Endodermal cell (in vitro differentiated cells): ENCODE results near the gene FARSB. TPM values are rescaled to one million over a fixed set of nuclear protein-coding genes. Genes with fewer than 3 reads are reported as not detected.

Experiments used
- DNase-seq: peaks from one replicate; pipeline ENCODE4 v3.0.0-alpha.2; 2017
- H3K27ac ChIP-seq: 2 replicates; pipeline ENCODE4 v1.5.1; 2013; ENCODE audit warnings: mild to moderate bottlenecking, low read depth, low read length, moderate library complexity
- H3K27me3 ChIP-seq: 2 replicates; pipeline ENCODE4 v1.6.1; 2013; ENCODE audit warnings: mild to moderate bottlenecking, low read length, moderate library complexity; ENCODE audit not compliant: insufficient read depth, control insufficient read depth, poor library complexity, severe bottlenecking
- H3K36me3 ChIP-seq: 2 replicates; pipeline ENCODE4 v1.7.0; 2013; ENCODE audit warnings: mild to moderate bottlenecking, low read length, moderate library complexity; ENCODE audit not compliant: control insufficient read depth, insufficient read depth
- H3K4me1 ChIP-seq: one replicate; pipeline ENCODE4 v1.7.0; 2013; ENCODE audit warnings: low read length; ENCODE audit not compliant: control insufficient read depth, insufficient read depth
- H3K4me3 ChIP-seq: 2 replicates; pipeline ENCODE4 v1.5.1; 2013; ENCODE audit warnings: mild to moderate bottlenecking, low read length, moderate library complexity
- H3K9ac ChIP-seq: 2 replicates; pipeline ENCODE4 v1.6.1; 2013; ENCODE audit warnings: mild to moderate bottlenecking, low read length, moderate library complexity; ENCODE audit not compliant: poor library complexity, severe bottlenecking; ENCODE audit errors: extremely low read depth
- H3K9me3 ChIP-seq: 2 replicates; pipeline ENCODE4 v1.6.1; 2013; ENCODE audit warnings: mild to moderate bottlenecking, low read length, moderate library complexity; ENCODE audit not compliant: control insufficient read depth
- H3K27ac Mint-ChIP-seq: 2 replicates; pipeline ENCODE4 v1.8.0; 2020; ENCODE audit warnings: mixed read lengths
- H3K27me3 Mint-ChIP-seq: 2 replicates; pipeline ENCODE4 v1.8.0; 2021; ENCODE audit warnings: mild to moderate bottlenecking, mixed read lengths; ENCODE audit not compliant: insufficient read depth
- H3K36me3 Mint-ChIP-seq: 2 replicates; pipeline ENCODE4 v1.8.0; 2020; ENCODE audit warnings: low read depth, mixed read lengths
- H3K4me1 Mint-ChIP-seq: 2 replicates; pipeline ENCODE4 v1.8.0; 2020; ENCODE audit warnings: mixed read lengths
- H3K4me3 Mint-ChIP-seq: 2 replicates; pipeline ENCODE4 v1.8.0; 2020; ENCODE audit warnings: mild to moderate bottlenecking, moderate library complexity, mixed read lengths
- H3K9me3 Mint-ChIP-seq: 2 replicates; pipeline ENCODE4 v1.8.0; 2020; ENCODE audit warnings: mild to moderate bottlenecking, mixed read lengths
- WGBS, 2 experiments: methylation state at CpG; one replicate each; pipeline versions ENCODE4 v1.1.5 to v1.1.7; 2013; ENCODE audit warnings: missing lambda C conversion rate in 2 of 2, mixed read lengths in 1 of 2; ENCODE audit not compliant: insufficient coverage in 1 of 2, insufficient read length in 1 of 2; 5-methylcytosine and 5-hydroxymethylcytosine counted together
- total RNA-seq, 2 donors: library from RNA; stranded (reverse); fragmentation: NEBNext Ultra II Directional in 1 of 2; extraction: Animal tissue kit (Norgen Biotek cat#: 25700) in 1 of 2; gene quantifications; 2 replicates in 1 of 2; 3 replicates in 1 of 2; pipeline ENCODE4 v1.2.1, GENCODE V29; 2021
- TF ChIP-seq, protein P1 (sequence below): fragments of 200-600 bp; sonication (generic); conservative IDR thresholded peaks from 2 replicates; pipeline ENCODE4 v1.5.0; 2021; ENCODE audit warnings: antibody characterized with exemption, mild to moderate bottlenecking

FARSB gene
- total RNA-seq, 2 donors from 2014 or later = 15.9 to 18.3 TPM

DNA sequence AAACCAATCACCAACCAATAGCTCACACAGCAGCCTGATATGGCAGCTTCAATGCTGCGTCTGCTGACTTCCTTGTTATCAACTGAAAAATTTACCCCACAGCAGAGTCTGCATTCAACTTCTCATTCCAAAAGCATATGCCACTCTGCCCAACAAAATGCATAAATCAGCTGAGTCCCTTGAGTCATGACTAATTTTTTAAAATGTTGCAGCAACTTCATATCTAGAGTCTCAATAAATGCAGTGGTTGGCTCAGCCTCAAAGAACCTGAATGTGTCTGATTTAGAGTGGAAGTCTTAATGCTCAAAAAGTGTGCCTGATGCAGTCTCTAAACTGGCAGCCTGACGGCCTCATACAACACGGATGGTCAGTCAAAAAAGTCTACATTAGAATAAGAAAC, 46.5 kb downstream of the FARSB start:
- TF ChIP-seq, protein P1, sequence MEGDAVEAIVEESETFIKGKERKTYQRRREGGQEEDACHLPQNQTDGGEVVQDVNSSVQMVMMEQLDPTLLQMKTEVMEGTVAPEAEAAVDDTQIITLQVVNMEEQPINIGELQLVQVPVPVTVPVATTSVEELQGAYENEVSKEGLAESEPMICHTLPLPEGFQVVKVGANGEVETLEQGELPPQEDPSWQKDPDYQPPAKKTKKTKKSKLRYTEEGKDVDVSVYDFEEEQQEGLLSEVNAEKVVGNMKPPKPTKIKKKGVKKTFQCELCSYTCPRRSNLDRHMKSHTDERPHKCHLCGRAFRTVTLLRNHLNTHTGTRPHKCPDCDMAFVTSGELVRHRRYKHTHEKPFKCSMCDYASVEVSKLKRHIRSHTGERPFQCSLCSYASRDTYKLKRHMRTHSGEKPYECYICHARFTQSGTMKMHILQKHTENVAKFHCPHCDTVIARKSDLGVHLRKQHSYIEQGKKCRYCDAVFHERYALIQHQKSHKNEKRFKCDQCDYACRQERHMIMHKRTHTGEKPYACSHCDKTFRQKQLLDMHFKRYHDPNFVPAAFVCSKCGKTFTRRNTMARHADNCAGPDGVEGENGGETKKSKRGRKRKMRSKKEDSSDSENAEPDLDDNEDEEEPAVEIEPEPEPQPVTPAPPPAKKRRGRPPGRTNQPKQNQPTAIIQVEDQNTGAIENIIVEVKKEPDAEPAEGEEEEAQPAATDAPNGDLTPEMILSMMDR = no peak
- Histone ChIP-seq H3K27ac (no peak overlapping the region), H3K4me1 (no peaks in the 10 kb centered on the region), H3K9me3 (no peaks in the 10 kb centered on the region), H3K27me3 (no peaks in the 10 kb centered on the region), H3K36me3 (peaks cover 33% of the 10 kb centered on the region), H3K4me3 (no peak overlapping the region), H3K9ac (no peak overlapping the region)
- 76 to 81% methylated on average over 3 of the region's 3 CpGs for WGBS, 2 experiments
- H3K36me3 Mint-ChIP-seq = peaks cover 17% of the 10 kb centered on the region
- H3K4me3 Mint-ChIP-seq = no peak overlapping the region
- no peaks in the 10 kb centered on the region for H3K4me1 Mint-ChIP-seq
- DNase-seq = no peak
- H3K27me3 Mint-ChIP-seq = no peaks in the 10 kb centered on the region
- H3K27ac Mint-ChIP-seq = no peak overlapping the region
- no peaks in the 10 kb centered on the region for H3K9me3 Mint-ChIP-seq

- Histone ChIP-seq H3K4me3 (no peak overlapping the region), H3K36me3 (peaks cover 28% of the 10 kb centered on the region)
Observed at GRCh38 chr2:222608081-222608480, 47.8 kb downstream of the FARSB start.

DNA sequence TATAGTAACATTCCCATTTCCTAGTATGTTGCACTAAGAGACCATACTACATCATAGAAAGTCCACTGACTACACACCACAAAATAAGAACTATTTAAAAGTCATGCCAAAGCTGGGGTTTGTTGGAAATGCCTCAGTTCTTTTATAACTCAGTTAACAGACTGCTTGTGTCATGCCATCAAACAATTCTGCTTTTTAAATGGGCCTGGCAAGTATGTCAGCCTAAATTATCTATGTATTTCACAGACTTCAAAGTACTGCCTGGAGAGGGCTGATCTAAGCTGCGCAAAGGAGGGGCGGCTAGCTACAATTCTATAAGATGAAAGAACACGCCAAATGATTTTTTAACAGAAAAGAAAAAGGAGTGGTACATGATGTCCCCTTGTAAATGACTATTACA, 49.6 kb downstream of the FARSB start:
- TF ChIP-seq, protein P1 = no peak
- H3K36me3 Mint-ChIP-seq = peaks cover 6% of the 10 kb centered on the region
- no peak overlapping the region for H3K9ac ChIP-seq
- no peaks in the 10 kb centered on the region for H3K27me3 ChIP-seq
- H3K4me1 Mint-ChIP-seq = no peaks in the 10 kb centered on the region
- H3K27me3 Mint-ChIP-seq = no peaks in the 10 kb centered on the region
- 91% methylated on average over 3 of the region's 3 CpGs; no CpG with 5 or more reads in 1 of the 2 experiments for whole genome bisulfite sequencing, 2 experiments
- no peak overlapping the region for H3K27ac Mint-ChIP-seq
- H3K36me3 ChIP-seq = peaks cover 20% of the 10 kb centered on the region
- H3K9me3 Mint-ChIP-seq = no peaks in the 10 kb centered on the region
- no peak for DNase-seq
- no peak overlapping the region for H3K4me3 ChIP-seq
- no peaks in the 10 kb centered on the region for H3K4me1 ChIP-seq
- H3K9me3 ChIP-seq = no peaks in the 10 kb centered on the region
- no peak overlapping the region for H3K4me3 Mint-ChIP-seq
- H3K27ac ChIP-seq = no peak overlapping the region

More at GRCh38 chr2:222608081-222608480, 47.8 kb downstream of the FARSB start:
- Histone ChIP-seq H3K9me3 (no peaks in the 10 kb centered on the region), H3K4me1 (no peaks in the 10 kb centered on the region), H3K27me3 (no peaks in the 10 kb centered on the region), H3K27ac (no peak overlapping the region), H3K9ac (no peak overlapping the region)
- H3K27ac Mint-ChIP-seq = no peak overlapping the region
- no peak overlapping the region for H3K4me3 Mint-ChIP-seq
- H3K27me3 Mint-ChIP-seq = no peaks in the 10 kb centered on the region
- no peaks in the 10 kb centered on the region for H3K4me1 Mint-ChIP-seq
- 73% methylated on average over 4 of the region's 4 CpGs; no CpG with 5 or more reads in 1 of the 2 experiments for WGBS, 2 experiments
- TF ChIP-seq, protein P1 = no peak
- DNase-seq = no peak
- H3K9me3 Mint-ChIP-seq = no peaks in the 10 kb centered on the region
- peaks cover 15% of the 10 kb centered on the region for H3K36me3 Mint-ChIP-seq
